HepG2 (cell line): Measurements from ENCODE around the gene LRRIQ4. TPM values are rescaled to one million over a fixed set of nuclear protein-coding genes. Genes with fewer than 3 reads are reported as not detected.

ENCODE experiments used
- ATF6 ChIP-seq: sonication (generic); formaldehyde crosslinking; conservative IDR thresholded peaks from 2 replicates; pipeline ENCODE4 v1.4.0; 2020; ENCODE audit warnings: missing genetic modification reagents
- ATM ChIP-seq: fragments of 450-650 bp; IDR thresholded peaks from 2 replicates; pipeline ENCODE4 v1.7.1; 2017; ENCODE audit warnings: mild to moderate bottlenecking, borderline replicate concordance
- CREBL2 ChIP-seq: sonication (generic); formaldehyde crosslinking; IDR thresholded peaks from 2 replicates; pipeline ENCODE4 v1.8.1; 2023; ENCODE audit warnings: missing genetic modification reagents, mild to moderate bottlenecking, borderline replicate concordance
- FOXJ3 ChIP-seq: sonication (generic); formaldehyde crosslinking; IDR thresholded peaks from 2 replicates; pipeline ENCODE4 v1.4.0; 2020; ENCODE audit warnings: missing genetic modification reagents, mild to moderate bottlenecking, borderline replicate concordance
- KAT2B ChIP-seq: fragments of 150-350 bp; IDR thresholded peaks from 2 replicates; pipeline ENCODE4 v1.6.1; 2014; ENCODE audit warnings: low read depth, low read length, borderline replicate concordance
- ZBTB40 ChIP-seq, 2 experiments: fragments of 450-650 bp in 1 of 2; sonication (generic) in 1 of 2; formaldehyde crosslinking in 1 of 2; IDR thresholded peaks; 2 replicates each; pipeline versions ENCODE4 v1.6.1 to v1.8.0; 2016 to 2022; ENCODE audit warnings: antibody characterized with exemption in 1 of 2, mild to moderate bottlenecking in 1 of 2, missing genetic modification reagents in 1 of 2
- ZNF12 ChIP-seq: sonication (generic); formaldehyde crosslinking; IDR thresholded peaks from 2 replicates; pipeline ENCODE4 v1.5.0; 2020; ENCODE audit warnings: missing genetic modification reagents
- ZNF687 ChIP-seq: sonication (generic); formaldehyde crosslinking; IDR thresholded peaks from 2 replicates; pipeline ENCODE4 v1.5.1; 2020; ENCODE audit warnings: mild to moderate bottlenecking, missing genetic modification reagents, moderate library complexity
- ZNF709 ChIP-seq: sonication (generic); formaldehyde crosslinking; IDR thresholded peaks from 2 replicates; pipeline ENCODE4 v1.5.0; 2020; ENCODE audit warnings: mild to moderate bottlenecking, missing genetic modification reagents
- ZNF740 ChIP-seq: sonication (generic); formaldehyde crosslinking; IDR thresholded peaks from 2 replicates; pipeline ENCODE4 v1.4.0; 2020; ENCODE audit warnings: missing genetic modification reagents
- ZNF749 ChIP-seq: sonication (generic); formaldehyde crosslinking; IDR thresholded peaks from 2 replicates; pipeline ENCODE4 v1.8.0; 2022; ENCODE audit warnings: mild to moderate bottlenecking, missing genetic modification reagents, moderate library complexity, borderline replicate concordance
- polyA plus RNA-seq, 8 experiments: library from polyadenylated mRNA; depleted of rRNA in 3 of 8; stranded (reverse) in 7 of 8; unstranded in 1 of 8; fragments of >200 nt; fragmentation: Illumina TruSeq in 4 of 8; extraction: Trizol in 4 of 8; gene quantifications; 2 replicates each; pipeline versions ENCODE4 v1.2.1 to v1.2.3, GENCODE V29; 2011 to 2016; ENCODE audit warnings: low read depth in 4 of 8, missing spikeins in 1 of 8, mixed read lengths in 1 of 8; ENCODE audit not compliant: insufficient read depth in 1 of 8
- total RNA-seq, 5 experiments: library from RNA; depleted of rRNA; stranded (reverse); fragments of >200 nt; fragmentation: Illumina TruSeq; extraction: Trizol; gene quantifications; 2 replicates each; pipeline ENCODE4 v1.2.3, GENCODE V29; 2016; ENCODE audit warnings: low read depth in 1 of 5

The LRRIQ4 gene
- total and polyA plus RNA-seq, 2 of the 13 experiments (the other 11 are each of a cell fraction or from before 2014, with no cell fraction given): not detected

- no peak for TF ChIP-seq ZNF709 (CRISPR knock-in tag)
- TF ChIP-seq ZBTB40 (IDR thresholded peaks at IDR 0.05): no peak
- TF ChIP-seq ZBTB40 (CRISPR knock-in tag; IDR thresholded peaks at IDR 0.05): no peak
- TF ChIP-seq CREBL2 (CRISPR knock-in tag): no peak
- no peak for TF ChIP-seq ZNF749
- no peak for TF ChIP-seq ATM
- 0 out of 2 replicates have a peak, but pooled peaks have one; percentile 25 for TF ChIP-seq ZNF740 (CRISPR knock-in tag)
- TF ChIP-seq ZNF12 (CRISPR knock-in tag): no peak
- no peak for TF ChIP-seq KAT2B
- TF ChIP-seq ATF6: no peak
- peak; percentile 75 for TF ChIP-seq ZNF687 (CRISPR knock-in tag)
- TF ChIP-seq FOXJ3 (CRISPR knock-in tag): no peak
Measured at GRCh38 chr3:169769287-169770181, 43.1 kb upstream of the LRRIQ4 start, which contains the start of gene ACTRT3 (continued).
